PC-9 (cell line): ENCODE data around the gene KCTD12.

Source experiments
- EZH2 ChIP-seq: fragments of 200-600 bp; sonication (generic); IDR thresholded peaks from 2 replicates; pipeline ENCODE4 v1.8.0; 2017; ENCODE audit warnings: antibody characterized with exemption, low read depth
- TF ChIP-seq, protein P1 (sequence below): fragments of 200-600 bp; sonication (generic); conservative IDR thresholded peaks from 2 replicates; pipeline ENCODE4 v1.6.1; 2017; ENCODE audit warnings: mixed run types, antibody characterized with exemption, mild to moderate bottlenecking, moderate library complexity

DNA sequence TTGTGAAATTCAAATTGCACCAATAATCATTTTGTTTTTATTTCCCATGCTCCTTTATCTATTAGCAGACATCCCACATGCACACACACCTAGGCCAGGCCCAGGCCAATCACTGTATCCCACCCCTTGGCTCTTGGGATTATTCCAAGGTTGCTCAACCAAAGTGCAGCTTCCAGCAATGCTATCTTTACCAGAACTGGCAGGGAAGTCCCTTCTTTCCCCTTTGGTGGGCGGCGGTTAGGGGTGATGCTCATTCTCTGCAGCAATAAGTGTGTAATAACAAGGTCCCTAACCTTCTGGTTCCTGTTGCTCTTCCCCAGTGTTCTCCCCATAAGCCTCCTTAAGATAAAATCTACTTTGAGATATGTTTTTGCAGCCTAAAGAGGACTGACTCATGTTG, 18.3 kb upstream of the KCTD12 start:
- TF ChIP-seq, protein P1, sequence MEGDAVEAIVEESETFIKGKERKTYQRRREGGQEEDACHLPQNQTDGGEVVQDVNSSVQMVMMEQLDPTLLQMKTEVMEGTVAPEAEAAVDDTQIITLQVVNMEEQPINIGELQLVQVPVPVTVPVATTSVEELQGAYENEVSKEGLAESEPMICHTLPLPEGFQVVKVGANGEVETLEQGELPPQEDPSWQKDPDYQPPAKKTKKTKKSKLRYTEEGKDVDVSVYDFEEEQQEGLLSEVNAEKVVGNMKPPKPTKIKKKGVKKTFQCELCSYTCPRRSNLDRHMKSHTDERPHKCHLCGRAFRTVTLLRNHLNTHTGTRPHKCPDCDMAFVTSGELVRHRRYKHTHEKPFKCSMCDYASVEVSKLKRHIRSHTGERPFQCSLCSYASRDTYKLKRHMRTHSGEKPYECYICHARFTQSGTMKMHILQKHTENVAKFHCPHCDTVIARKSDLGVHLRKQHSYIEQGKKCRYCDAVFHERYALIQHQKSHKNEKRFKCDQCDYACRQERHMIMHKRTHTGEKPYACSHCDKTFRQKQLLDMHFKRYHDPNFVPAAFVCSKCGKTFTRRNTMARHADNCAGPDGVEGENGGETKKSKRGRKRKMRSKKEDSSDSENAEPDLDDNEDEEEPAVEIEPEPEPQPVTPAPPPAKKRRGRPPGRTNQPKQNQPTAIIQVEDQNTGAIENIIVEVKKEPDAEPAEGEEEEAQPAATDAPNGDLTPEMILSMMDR, result no peak
- no peak for TF ChIP-seq EZH2
